GM21515 (cell line): ENCODE results near the gene DIS3L2.
"Not testable (repeated sequence)": the region's sequence is repeated elsewhere in the genome, so short reads cannot be mapped to it uniquely, and the experiment has no call there.

Experiments
- ATAC-seq: cut with Tn5 transposase; IDR thresholded peaks from one replicate; pipeline ENCODE4 v1.9.1; 2021; ENCODE audit not compliant: unreplicated experiment

Gene DIS3L2

DNA sequence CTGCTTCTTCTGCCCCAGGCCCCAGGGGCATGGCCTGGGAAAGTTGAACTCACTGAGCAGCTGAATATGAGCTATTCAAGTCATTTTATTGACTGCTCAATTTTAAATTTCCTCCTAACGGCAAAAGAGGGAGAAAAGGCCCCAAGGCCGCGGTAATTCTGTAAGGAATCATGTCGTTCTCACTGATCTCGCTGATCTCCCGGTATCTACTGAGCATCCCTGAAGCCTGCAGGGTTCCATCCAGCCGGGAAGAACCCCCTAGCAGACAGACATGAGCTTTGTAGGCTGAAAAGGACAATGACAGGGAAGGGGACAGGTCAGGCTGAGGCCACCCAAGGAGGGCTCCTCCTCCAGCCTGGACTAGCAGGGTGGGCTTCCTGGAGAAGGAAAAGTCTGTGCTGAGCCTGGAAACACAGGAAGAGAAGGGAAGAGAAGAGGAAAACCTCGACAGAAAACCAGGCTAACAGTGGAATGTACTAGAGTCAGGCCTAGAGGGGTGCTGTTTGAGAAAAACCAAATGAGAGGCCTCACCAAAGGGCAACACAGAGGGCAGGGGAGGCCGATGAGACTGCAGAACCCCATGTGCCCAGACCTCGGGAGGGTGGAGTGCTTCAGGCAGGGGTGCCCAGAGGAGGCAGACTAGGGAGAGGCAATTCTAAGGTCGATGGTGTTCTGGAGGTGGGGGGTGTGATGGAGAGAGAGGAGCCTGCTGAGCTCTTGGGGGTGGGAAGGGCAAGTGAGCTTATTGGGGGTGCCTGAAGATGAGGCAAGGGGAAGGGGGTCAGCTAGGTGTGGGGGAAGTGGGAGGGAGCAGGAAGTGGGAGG lies 32.4 kb upstream of the DIS3L2 start:
- no peak for ATAC-seq

- no peak for ATAC-seq
Measured at GRCh38 chr2:231929961-231930592, 31.4 kb upstream of the DIS3L2 start.

GRCh38 chr2:231930593-231931281 lies 30.8 kb upstream of the DIS3L2 start:
- ATAC-seq = no peak

DNA sequence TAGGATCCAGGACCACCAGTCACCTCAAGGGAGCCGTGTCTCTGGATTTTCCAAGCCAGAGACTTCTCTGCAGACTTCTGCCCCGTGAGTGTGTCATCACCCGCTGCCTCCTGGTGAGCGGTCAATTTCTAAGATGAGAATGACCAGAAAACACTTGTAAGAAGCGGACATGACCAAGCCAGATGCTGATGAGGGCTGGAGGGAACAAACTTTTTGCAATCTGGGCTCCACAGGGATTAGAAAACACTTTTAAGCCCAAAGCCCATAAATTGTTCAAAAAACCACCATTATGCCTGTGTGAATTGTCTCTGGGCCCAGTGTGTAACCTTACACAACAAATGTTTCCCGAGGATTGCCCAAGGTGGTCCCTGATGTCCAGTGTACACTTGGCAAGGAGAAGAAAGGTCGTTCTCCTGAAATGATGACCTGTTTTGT lies 30.0 kb upstream of the DIS3L2 start:
- ATAC-seq = no peak

GRCh38 chr2:231932711-231932970 lies 28.9 kb upstream of the DIS3L2 start:
- ATAC-seq = no peak

GRCh38 chr2:231932985-231933915 lies 28.3 kb upstream of the DIS3L2 start:
- ATAC-seq = no peak

DNA sequence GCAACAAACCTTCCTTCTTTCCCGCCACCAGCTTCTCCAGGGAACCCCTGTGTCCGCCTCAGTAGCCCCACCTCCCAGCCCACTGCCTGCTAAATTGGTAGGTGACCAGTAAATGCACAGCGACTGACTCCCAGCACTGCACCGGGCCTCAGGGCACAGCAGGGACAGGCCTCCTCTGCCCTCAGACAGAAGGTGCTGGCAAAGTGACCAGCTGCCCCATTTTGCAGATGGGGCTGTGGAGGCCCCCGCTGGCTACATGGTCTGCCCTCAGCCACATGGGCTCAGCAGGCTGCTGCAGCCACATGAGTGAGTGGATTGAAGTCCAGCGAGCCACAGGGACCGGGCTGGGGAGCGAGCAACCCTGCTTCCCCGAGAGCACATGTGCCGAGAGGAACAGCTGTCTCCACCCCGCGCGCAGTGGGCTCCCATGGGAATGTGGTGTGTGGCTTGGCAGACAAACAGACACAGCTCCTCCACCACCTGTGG lies 27.6 kb upstream of the DIS3L2 start:
- ATAC-seq = no peak

GRCh38 chr2:231934441-231935206 lies 26.9 kb upstream of the DIS3L2 start:
- ATAC-seq = no peak

DNA sequence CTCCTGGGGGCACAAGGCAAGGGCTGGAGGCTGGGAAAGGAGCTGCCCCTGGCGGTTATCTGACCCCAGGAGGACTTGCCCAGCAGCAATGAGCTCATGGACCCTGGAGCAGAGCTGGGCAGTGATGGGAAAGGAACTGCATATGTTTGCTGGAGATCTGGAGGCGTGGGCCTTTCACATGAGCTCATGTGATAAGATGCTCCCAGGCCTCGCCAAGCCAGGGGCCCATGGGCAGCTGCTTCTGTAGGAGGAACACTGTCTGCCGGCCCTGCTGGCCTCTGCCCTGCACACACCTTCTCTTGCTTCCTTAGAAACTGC lies 26.3 kb upstream of the DIS3L2 start:
- no peak for ATAC-seq

DNA sequence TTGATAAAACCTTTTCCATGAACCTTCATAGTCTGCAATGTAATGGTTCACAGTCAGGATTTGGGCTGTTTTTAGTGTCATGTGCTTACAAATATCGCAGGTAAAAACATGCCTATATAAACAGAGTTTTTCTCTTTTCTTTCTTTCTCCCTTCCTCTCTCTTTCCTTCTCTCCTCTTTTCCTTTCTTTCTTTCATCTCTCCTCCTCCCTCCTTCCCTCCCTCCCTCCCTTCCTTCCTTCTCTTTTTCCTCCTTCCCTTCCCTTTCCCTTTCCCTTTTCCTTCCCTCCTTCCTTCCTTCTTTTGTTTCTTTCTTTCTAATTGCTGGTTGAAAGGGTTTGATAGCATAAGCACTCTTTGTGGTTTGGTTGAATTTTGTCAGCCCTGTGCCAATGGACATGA lies 25.7 kb upstream of the DIS3L2 start:
- no peak for ATAC-seq

DNA sequence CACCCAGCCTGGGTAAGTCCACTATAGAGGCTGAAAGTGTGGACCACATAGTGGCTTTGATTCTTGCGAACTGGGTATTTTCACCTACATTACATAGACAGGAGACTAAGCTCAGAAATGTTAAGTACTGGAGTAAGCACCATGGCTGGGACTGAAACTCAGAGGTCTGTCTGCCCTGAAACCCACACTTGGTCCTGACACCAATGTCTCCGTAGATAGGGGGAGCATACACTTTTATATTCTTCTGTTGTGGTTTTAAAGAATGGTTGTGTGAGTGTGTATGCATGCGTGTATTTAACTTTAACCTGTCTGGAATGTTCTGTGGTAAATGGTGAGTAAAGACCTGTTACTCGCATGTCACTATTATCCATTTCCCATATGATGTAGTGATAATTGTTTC lies 25.0 kb upstream of the DIS3L2 start:
- no peak for ATAC-seq

DNA sequence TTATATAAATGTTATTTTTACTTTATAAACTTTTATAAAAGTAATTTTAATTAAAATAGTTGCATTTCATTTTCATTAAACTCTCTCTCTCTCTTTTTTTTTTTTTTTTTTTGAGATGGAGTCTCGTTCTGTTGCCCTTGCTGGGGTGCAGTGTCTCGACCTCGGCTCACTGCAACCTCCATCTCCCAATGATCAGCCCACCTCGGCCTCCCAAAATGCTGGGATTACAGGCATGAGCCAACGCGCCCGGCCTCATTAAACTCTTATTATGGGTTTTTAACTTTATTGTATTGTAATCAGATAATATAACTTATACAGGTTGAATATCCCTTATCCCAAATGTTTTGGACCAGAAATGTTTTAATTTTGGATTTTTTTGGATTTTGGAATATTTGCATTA lies 24.5 kb upstream of the DIS3L2 start:
- ATAC-seq = no peak

- no peak for ATAC-seq
Measured at GRCh38 chr2:231939022-231939421, 22.5 kb upstream of the DIS3L2 start.

GRCh38 chr2:231940795-231941194 lies 20.7 kb upstream of the DIS3L2 start:
- ATAC-seq = no peak

DNA sequence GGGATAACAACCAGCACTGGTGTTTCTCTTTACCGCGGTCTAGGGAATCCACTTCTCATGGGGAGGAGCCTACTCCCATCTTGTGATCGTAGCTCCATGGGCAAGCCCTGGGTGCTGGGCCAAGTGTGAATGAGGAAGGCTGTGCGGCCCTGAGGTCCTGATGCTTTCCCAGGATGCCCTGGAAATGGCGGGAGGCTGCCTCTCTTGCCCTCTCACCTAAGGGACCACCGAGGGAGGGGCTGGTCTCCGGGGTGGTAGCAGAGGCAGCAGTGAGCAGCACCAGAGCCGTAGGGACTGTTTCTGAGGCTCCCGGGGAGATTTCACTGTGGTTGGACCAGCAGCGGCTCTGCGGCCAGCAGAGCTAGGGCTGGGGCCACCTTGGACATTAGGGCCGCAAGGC lies 19.8 kb upstream of the DIS3L2 start:
- no peak for ATAC-seq

DNA sequence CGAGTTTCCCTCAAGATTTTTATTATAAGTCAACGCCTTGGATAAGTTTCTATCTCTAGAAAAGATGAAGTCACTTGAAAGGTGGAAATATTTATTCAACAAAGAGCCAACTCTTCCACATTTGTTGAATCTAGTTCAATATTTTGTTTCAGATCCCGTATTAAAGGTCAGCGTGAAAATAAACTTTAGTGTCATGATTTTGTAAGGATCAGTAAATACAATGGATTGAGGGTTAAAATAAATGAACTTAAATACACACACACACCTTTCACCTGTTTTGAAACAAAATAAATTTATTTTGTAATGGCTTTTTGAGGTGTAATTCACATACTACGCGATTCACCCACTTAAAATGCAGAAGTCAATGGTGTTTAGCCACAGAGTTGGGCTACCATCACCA lies 19.3 kb upstream of the DIS3L2 start:
- ATAC-seq = no peak

DNA sequence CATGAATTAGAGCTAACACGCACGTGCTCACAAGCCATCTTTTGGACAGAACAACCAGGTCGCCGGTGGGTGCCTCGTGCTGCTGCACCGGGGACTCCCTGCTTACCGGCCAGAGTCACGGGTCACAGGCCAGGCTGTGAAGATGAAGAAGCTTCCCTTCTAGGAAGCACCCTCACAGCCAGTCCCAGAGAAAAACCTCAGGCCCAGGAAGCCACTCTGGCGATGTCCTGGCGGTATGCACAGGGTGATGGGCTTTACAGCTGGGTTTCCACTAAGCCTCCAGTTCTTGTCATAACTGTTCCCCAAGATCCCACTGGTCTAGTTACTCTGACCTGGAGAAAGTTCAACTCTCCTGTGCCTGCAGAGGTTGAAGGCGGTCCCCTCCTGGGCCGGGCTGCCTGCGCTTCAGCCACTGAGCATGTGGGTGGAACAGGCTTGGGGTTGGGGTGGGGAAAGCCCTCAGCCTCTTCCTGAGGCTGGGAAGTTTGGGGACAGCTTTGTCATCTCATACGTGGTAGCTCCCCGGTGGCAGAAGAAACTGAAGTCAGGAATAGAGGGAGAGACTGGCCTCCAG lies 15.2 kb upstream of the DIS3L2 start:
- no peak for ATAC-seq

DNA sequence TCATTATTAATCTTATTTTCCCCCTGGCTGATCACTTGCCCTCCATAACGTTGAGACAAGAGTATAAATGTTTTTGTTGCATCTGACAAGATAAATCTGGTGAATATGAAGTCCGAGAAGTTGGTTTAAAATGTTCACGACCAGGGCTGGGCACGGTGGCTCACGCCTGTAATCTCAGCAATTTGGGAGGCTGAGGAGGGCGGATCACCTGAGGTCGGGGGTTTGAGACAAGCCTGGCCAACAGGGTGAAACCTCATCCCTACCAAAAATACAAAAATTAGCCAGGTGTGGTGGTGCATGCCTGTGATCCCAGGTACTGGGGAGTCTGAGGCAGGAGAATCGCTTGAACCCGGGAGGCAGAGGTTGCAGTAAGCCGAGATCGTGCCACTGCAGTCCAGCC lies 14.4 kb upstream of the DIS3L2 start:
- ATAC-seq = not testable (repeated sequence)

DNA sequence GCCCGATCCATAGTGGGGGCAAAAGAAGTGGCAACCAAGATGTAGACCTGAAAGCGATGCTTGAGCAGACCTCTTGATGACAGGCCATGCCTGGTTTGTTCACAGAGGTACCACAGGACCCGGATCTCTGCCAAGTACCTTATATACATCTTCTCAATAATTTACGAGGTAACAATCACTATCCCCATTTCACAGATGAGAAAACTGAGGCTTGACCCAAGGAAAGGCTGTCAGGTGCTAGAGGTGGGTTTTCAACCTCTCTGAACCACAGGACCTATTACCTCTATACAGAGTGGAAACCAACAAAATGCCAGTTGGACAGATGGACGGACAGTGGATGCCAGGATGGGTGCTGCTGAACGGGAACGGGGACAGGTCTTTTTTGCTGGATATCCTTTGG lies 13.8 kb upstream of the DIS3L2 start:
- ATAC-seq = no peak

- ATAC-seq = no peak
Measured at GRCh38 chr2:231951452-231952035, 10.0 kb upstream of the DIS3L2 start.
